HG03378 (cell line): ENCODE measurements around the gene RNASE11.

Experiments
- ATAC-seq: cut with Tn5 transposase; IDR thresholded peaks from one replicate; pipeline ENCODE4 v1.9.1; 2021; ENCODE audit warnings: mild to moderate bottlenecking, moderate library complexity; ENCODE audit not compliant: unreplicated experiment

Gene RNASE11

DNA sequence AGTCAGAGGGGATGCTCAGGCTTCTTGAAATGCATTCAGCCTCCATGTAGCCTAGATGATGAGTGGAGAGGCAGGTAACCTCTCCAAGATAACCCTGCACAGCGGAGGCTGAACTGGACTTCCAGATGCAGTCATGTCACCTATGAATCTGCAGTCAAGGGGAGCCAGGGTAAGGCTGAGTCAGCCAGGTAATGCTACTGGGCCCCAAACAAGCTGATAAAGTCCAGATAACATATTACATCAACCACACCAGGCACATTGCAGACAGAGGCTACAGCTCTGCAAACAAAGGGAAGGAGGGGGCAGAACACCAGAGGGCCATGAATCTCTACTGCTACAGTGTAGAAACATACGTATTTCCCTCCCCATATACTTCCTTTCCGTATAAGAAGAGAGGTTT lies 40.9 kb downstream of the RNASE11 start:
- no peak for ATAC-seq

DNA sequence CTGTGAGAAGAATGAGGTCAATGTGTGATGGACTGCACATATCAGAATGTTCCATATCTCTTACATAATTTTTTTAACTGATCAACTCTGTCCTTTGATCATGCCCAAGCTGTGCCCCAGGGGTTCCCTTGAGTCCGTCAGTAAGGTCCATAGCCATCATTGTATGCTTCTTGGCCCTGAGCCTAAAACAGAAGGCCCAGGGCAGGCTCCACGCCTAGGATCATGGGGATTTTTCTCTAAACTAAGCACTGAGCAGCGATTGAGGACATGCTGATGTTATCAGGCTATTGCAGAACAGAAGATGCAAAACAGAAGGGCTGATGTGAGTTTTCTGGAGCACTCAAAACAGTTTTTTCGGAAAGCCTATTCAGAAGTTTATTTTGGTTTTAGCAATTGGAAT lies 47.9 kb downstream of the RNASE11 start:
- no peak for ATAC-seq
